Kidney tubule cell (primary cell): ENCODE results near the gene OR8G1.
"Not testable (repeated sequence)": the region's sequence is repeated elsewhere in the genome, so short reads cannot be mapped to it uniquely, and the experiment has no call there.

Experiments
- DNase-seq: peaks from one replicate; pipeline ENCODE4 v3.0.0-alpha.2; 2018; ENCODE audit warnings: low spot score

The OR8G1 gene

GRCh38 chr11:124238512-124238911, 2.4 kb upstream of the OR8G1 start:
- no peak for DNase-seq

- DNase-seq, result not testable (repeated sequence)
Observed at GRCh38 chr11:124249869-124250268, 9.0 kb downstream of the OR8G1 start.

DNA sequence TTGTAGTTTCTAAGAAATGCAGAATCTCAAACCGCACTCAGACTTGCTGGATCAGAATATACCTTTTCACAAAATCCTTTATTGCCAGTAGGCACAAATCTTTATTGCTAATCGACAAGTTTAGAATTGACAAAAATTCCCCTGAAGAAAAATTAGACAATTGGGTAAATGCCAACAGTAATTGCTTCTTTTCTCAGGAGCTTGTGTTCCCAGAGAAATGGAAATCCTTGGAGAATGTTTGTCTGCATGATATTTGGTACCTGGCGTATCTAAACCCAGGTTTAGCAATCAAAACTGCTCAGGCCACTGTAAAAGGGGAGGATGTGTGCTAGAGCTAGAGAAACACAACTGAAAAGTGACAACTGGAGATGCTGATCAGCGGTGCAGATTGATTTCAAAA, 15.2 kb downstream of the OR8G1 start, which contains the start of gene OR8G5:
TSS of gene OR8G5 (plus strand) at position 301 of the 400 bp plus-strand sequence. CDS start 8,556 bp downstream, outside the sequence.
- DNase-seq, result no peak

GRCh38 chr11:124265041-124265440, 24.1 kb downstream of the OR8G1 start:
- DNase-seq, result not testable (repeated sequence)

GRCh38 chr11:124270886-124271285, 30.0 kb downstream of the OR8G1 start:
- DNase-seq, result peak; percentile 35

- DNase-seq, result no peak
Observed at GRCh38 chr11:124274000-124274399, 33.1 kb downstream of the OR8G1 start.

GRCh38 chr11:124276081-124276480, 35.2 kb downstream of the OR8G1 start:
- no peak for DNase-seq

GRCh38 chr11:124277207-124277606, 36.3 kb downstream of the OR8G1 start:
- DNase-seq, result no peak

DNA sequence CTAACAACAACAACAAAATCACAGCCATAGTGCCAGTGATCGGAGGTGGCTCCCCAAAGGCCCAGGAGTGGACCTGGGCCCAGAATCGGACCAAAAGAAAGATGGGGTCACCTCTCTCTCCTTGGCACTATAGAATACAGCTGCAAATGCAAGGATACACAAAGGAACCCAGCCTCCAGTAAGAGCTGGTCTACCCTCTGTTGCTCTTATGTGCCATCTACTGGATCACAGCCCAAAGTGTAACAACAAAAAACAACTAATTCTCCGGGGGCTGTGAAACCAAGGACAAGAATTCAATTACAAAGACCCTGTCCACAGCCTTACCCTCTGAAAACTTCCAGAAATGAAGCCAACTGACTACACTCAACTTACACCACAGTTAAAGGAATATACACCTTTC, 36.9 kb downstream of the OR8G1 start:
- DNase-seq, result no peak

DNA sequence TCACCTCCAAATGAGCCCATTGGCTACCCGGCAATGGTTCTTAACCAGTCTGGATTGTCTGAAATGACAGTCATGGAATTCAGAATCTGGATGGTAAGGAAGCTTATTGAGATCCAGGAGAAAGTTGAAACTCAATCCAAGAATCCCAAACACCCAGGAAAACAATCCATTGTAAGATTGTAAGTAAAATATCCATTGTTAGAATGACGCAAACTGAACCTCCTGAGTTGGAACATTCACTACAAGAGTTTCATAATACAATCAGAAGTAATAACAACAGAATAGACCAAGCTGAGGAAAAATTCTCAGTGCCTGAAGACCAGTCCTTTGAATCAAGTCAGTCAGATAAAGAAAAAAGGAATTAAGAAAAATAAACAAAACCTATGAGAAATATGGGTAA, 37.4 kb downstream of the OR8G1 start:
- no peak for DNase-seq

DNA sequence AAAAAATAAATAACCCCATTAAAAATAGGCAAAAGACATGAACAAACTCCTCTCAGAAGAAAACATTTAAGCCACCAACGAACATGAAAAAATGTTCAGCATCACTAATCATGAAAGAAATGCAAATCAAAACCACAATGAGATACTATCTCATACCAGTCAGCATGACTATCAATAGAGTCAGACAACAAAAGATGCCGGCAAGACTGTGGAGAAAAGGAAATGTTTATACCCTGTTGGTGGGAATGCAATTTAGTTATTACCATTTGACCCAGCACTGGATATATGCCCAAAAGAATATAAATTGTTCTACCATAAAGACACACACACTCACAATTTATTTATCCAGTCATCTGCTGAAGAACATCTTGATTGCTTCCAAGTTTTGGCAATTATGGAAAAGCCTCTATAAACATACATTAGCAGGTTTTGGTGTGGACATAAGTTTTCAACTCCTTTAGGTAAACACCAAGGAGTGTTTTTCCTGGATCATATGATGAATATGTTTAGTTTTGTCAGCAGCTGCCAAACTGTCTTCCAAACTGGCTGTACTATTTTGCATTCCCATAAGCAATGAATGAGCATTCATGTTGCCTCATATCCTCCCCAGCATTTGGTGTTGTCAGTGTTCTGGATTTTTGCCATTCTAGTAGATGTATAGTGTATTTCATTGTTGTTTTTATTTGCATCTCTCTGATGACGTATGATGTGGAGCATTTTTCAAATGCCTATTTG, 44.9 kb downstream of the OR8G1 start:
- peak; percentile 44 for DNase-seq

GRCh38 chr11:124294687-124295086, 53.8 kb downstream of the OR8G1 start:
- DNase-seq, result no peak

DNA sequence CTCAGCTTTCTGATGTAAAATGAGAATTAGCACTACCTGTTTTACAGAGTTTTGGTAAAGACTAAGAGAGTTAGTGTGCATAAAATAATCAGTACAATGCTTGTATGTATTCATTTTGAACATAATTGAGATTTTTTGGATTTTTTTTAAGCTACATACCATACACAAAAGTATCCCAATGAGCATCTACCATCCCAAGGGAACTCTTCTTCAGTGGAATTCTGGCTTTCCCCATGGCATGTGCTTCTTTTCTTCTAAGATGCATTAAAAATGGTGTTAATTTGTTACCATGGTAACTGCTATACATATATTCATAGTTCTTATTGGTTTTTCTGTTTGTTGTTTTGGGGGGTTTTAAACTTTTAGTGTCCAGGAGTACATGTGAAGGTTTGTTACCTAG, 55.1 kb downstream of the OR8G1 start:
- no peak for DNase-seq

- no peak for DNase-seq
Observed at GRCh38 chr11:124297921-124298320, 57.0 kb downstream of the OR8G1 start.

DNA sequence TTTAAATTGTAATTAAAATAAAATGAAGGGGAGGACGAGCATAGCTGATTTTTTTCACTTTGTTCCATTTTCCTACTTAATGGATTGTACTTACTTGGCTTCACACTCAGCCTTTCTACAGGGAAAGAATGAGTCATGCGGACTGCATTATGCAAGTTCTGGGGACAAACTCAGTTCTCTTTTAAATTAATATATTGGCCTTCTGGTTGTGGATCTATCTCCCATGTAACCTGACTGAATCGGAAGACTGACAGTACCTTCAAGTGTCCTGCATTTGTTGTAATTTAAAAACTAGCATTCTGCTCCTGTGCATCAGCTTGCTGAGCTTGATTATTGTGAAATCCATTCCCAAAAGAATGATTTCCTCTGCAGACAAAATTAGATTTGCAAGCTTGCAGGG, 60.7 kb downstream of the OR8G1 start:
- no peak for DNase-seq

DNA sequence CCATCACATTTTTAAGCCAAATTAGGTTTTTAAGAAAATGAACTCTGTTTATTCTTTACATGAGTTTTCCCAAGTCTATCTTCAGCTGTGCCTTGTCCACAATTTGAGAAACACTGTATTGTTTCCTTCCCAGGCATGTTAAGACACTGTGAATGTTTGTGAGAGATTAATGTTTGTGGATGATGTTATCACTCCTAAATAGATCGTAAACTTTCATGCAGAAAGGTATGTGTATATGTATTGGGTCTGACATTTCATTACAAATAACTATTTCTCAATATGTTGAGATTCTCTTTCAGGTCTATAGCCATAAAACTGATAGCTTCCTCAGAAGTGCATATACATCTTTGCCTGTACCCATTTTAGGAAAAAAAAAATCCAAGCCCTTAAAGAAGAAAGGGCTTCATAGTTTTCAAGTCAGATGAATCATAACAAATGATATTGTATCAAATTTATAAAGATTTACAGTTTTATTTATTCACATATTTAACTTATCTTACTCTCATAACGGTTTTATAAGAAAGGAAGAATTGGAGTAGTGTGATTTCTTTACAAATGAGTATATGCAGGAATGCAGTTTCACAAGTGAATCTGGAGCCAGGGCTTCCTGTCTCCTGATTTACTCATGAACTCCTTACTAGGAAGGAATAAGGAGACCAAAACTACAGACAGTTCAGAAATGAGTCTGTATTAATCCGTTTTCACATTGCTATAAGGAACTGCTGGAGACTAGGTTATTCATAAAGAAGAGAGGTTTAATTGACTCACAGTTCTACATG, 61.6 kb downstream of the OR8G1 start:
- no peak for DNase-seq
